SK-N-SH treated with all-trans-retinoic acid at 6 μM for 48 hours (cell line): Measurements from ENCODE around the gene NRBF2.

Source experiments
- ATAC-seq: fragments of 200-7000 bp; cut with Tn5 transposase; 3 replicates; pipeline ENCODE4 v1.9.1; 2020; ENCODE audit warnings: mild to moderate bottlenecking, moderate library complexity
- BACH2 ChIP-seq: fragments of 250-450 bp; sonication (Bioruptor Pico); IDR thresholded peaks from 2 replicates; pipeline ENCODE4 v1.9.0; 2021; ENCODE audit warnings: mild to moderate bottlenecking, borderline replicate concordance
- CSDC2 ChIP-seq: fragments of 250-450 bp; sonication (Bioruptor Pico); IDR thresholded peaks from 2 replicates; pipeline ENCODE4 v1.5.0; 2020; ENCODE audit warnings: mild to moderate bottlenecking, moderate library complexity
- CSRNP3 ChIP-seq: fragments of 250-450 bp; sonication (Bioruptor Pico); IDR thresholded peaks from 2 replicates; pipeline ENCODE4 v1.5.1; 2021; ENCODE audit warnings: mild to moderate bottlenecking, moderate library complexity
- ESRRG ChIP-seq: fragments of 250-450 bp; sonication (Bioruptor Pico); IDR thresholded peaks from 2 replicates; pipeline ENCODE4 v1.6.1; 2021; ENCODE audit warnings: mild to moderate bottlenecking
- ISL1 ChIP-seq: fragments of 250-450 bp; sonication (Bioruptor Pico); IDR thresholded peaks from 2 replicates; pipeline ENCODE4 v2.1.2; 2022; ENCODE audit warnings: mild to moderate bottlenecking, moderate library complexity
- OSR1 ChIP-seq: fragments of 250-450 bp; sonication (Bioruptor Pico); IDR thresholded peaks from 2 replicates; pipeline ENCODE4 v1.8.0; 2022; ENCODE audit warnings: moderate library complexity, mild to moderate bottlenecking, inconsistent platforms
- PPARA ChIP-seq: fragments of 250-450 bp; sonication (Bioruptor Pico); IDR thresholded peaks from 2 replicates; pipeline ENCODE4 v1.5.0; 2020; ENCODE audit warnings: mild to moderate bottlenecking, borderline replicate concordance
- RARB ChIP-seq: fragments of 250-450 bp; sonication (Bioruptor Pico); IDR thresholded peaks from 2 replicates; pipeline ENCODE4 v1.8.0; 2021; ENCODE audit warnings: mild to moderate bottlenecking, moderate library complexity
- SNAI2 ChIP-seq: fragments of 250-450 bp; sonication (Bioruptor Pico); IDR thresholded peaks from 2 replicates; pipeline ENCODE4 v1.5.0; 2020; ENCODE audit warnings: mild to moderate bottlenecking, moderate library complexity
- TCF4 ChIP-seq: fragments of 250-450 bp; sonication (Bioruptor Pico); IDR thresholded peaks from 2 replicates; pipeline ENCODE4 v1.8.0; 2021; ENCODE audit warnings: mild to moderate bottlenecking, moderate library complexity, borderline replicate concordance
- TOX ChIP-seq: fragments of 250-450 bp; sonication (Bioruptor Pico); IDR thresholded peaks from 2 replicates; pipeline ENCODE4 v1.8.0; 2021; ENCODE audit warnings: mild to moderate bottlenecking, moderate library complexity, borderline replicate concordance
- TSHZ2 ChIP-seq: fragments of 250-450 bp; sonication (Bioruptor Pico); IDR thresholded peaks from 2 replicates; pipeline ENCODE4 v1.5.0; 2020; ENCODE audit warnings: mild to moderate bottlenecking, moderate library complexity
- ZC3H10 ChIP-seq: fragments of 250-450 bp; sonication (Bioruptor Pico); IDR thresholded peaks from 2 replicates; pipeline ENCODE4 v1.5.1; 2021; ENCODE audit warnings: mild to moderate bottlenecking, moderate library complexity
- ZFP30 ChIP-seq: fragments of 450-650 bp; formaldehyde crosslinking; IDR thresholded peaks from 2 replicates; pipeline ENCODE4 v1.5.0; 2022; ENCODE audit warnings: mild to moderate bottlenecking, moderate library complexity
- ZNF565 ChIP-seq: fragments of 450-650 bp; formaldehyde crosslinking; conservative IDR thresholded peaks from 2 replicates; pipeline ENCODE4 v1.5.0; 2020; ENCODE audit warnings: low read depth, mild to moderate bottlenecking, moderate library complexity
- ZNF70 ChIP-seq: fragments of 450-650 bp; formaldehyde crosslinking; IDR thresholded peaks from 2 replicates; pipeline ENCODE4 v1.5.0; 2020; ENCODE audit warnings: mild to moderate bottlenecking, moderate library complexity
- ZNF8 ChIP-seq: fragments of 450-650 bp; formaldehyde crosslinking; IDR thresholded peaks from 2 replicates; pipeline ENCODE4 v1.5.0; 2020; ENCODE audit warnings: mild to moderate bottlenecking, moderate library complexity
- TF ChIP-seq, protein P1 (sequence below): fragments of 250-450 bp; sonication (Bioruptor Pico); IDR thresholded peaks from 2 replicates; pipeline ENCODE4 v1.5.1; 2020; ENCODE audit warnings: low read depth, mild to moderate bottlenecking, moderate library complexity
- TF ChIP-seq, protein P2 (sequence below): fragments of 250-450 bp; sonication (Bioruptor Pico); IDR thresholded peaks from 2 replicates; pipeline ENCODE4 v1.8.0; 2020; ENCODE audit warnings: mild to moderate bottlenecking, moderate library complexity, borderline replicate concordance

NRBF2 gene

DNA sequence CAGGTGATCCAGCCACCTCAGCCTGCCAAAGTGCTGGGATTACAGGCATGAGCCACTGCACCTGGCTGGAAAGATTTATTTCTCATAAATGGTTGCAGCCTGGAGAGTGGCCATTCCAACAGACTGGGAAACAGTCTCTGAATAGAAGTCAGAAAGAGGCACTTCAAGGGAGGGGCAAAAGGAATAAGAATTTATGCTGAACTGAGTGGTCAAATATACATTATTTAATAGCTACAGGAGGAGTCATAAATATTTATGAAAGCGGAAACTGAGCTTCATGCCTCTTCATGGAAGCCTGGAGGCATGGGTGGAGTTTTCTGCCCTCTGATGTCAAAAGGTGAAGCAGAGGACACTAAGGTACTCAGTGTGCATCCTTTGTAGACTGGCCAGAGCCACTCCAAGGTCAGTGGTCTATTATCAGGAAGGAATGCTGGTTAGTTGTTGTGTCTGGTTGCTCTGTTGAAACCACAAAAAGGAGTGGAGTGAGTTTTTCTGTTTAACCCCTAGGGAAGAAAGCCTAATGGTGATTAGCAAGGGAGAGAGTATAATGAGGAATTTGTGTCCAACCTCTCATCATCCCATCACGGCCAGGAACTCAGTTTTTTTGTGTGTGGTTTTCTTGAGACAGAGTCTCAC is 9.3 kb upstream of the NRBF2 start (continued):
- TF ChIP-seq CSRNP3 (CRISPR knock-in tag) (no peak), PPARA (no peak)
- TF ChIP-seq, protein P1, sequence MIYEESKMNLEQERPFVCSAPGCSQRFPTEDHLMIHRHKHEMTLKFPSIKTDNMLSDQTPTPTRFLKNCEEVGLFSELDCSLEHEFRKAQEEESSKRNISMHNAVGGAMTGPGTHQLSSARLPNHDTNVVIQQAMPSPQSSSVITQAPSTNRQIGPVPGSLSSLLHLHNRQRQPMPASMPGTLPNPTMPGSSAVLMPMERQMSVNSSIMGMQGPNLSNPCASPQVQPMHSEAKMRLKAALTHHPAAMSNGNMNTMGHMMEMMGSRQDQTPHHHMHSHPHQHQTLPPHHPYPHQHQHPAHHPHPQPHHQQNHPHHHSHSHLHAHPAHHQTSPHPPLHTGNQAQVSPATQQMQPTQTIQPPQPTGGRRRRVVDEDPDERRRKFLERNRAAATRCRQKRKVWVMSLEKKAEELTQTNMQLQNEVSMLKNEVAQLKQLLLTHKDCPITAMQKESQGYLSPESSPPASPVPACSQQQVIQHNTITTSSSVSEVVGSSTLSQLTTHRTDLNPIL (CRISPR knock-in tag), result no peak
- TF ChIP-seq, all 23 proteins: peak for 0

DNA sequence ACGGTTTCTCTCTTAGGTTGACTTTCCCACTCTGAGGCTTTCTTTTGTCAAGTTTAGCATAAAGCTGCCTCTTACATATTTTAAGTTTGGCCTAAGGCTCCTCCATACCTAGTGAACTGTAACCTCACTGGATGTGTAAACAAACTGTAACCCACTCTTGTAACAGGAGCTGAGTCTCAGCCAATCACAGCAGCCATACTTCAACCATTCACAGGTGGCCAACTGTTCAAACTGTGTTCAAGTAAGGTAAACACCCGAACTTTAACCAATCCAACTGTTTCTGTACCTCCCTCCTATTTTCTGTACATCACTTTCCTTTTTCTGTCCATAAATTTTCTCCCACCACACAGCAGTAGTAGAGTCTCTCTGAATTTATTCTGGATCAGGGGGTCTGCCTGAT is 7.7 kb upstream of the NRBF2 start:
- TF ChIP-seq SNAI2 (CRISPR knock-in tag) (no peak), ZFP30 (CRISPR knock-in tag) (no peak), RARB (no peak), OSR1 (CRISPR knock-in tag) (no peak), CSRNP3 (CRISPR knock-in tag) (no peak), ISL1 (no peak), BACH2 (CRISPR knock-in tag) (no peak), ZNF8 (CRISPR knock-in tag) (no peak), TOX (CRISPR knock-in tag) (no peak), ESRRG (no peak), TSHZ2 (CRISPR knock-in tag) (no peak), ZNF70 (no peak), ZC3H10 (no peak), ZNF565 (CRISPR knock-in tag) (no peak), CSDC2 (no peak), TCF4 (CRISPR knock-in tag) (no peak)
- TF ChIP-seq, protein P2, sequence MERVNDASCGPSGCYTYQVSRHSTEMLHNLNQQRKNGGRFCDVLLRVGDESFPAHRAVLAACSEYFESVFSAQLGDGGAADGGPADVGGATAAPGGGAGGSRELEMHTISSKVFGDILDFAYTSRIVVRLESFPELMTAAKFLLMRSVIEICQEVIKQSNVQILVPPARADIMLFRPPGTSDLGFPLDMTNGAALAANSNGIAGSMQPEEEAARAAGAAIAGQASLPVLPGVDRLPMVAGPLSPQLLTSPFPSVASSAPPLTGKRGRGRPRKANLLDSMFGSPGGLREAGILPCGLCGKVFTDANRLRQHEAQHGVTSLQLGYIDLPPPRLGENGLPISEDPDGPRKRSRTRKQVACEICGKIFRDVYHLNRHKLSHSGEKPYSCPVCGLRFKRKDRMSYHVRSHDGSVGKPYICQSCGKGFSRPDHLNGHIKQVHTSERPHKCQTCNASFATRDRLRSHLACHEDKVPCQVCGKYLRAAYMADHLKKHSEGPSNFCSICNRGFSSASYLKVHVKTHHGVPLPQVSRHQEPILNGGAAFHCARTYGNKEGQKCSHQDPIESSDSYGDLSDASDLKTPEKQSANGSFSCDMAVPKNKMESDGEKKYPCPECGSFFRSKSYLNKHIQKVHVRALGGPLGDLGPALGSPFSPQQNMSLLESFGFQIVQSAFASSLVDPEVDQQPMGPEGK (CRISPR knock-in tag), result no peak
- TF ChIP-seq, protein P1 (CRISPR knock-in tag), result no peak
- no peak for ATAC-seq

- no peak for ATAC-seq
- TF ChIP-seq CSRNP3 (CRISPR knock-in tag) (no peak), CSDC2 (no peak)
- TF ChIP-seq, protein P1 (CRISPR knock-in tag), result no peak
These were observed 4.7 kb upstream of the NRBF2 start for GRCh38 chr10:63128443-63128842.
